Ascending aorta (tissue), 2 donors: Measurements from ENCODE around the gene MED9. TPM values are rescaled to one million over a fixed set of nuclear protein-coding genes. Genes with fewer than 3 reads are reported as not detected.

ENCODE experiments used
- DNase-seq, 2 donors: peaks; one replicate each; pipeline ENCODE4 v3.0.0-alpha.2; 2019; ENCODE audit warnings: low spot score in 2 of 2
- H3K27ac ChIP-seq, 2 donors: fragments of 200-600 bp; sonication (generic); one replicate each; pipeline ENCODE4 v1.5.1; 2016 to 2017; ENCODE audit warnings: mild to moderate bottlenecking in 1 of 2
- H3K27me3 ChIP-seq: fragments of 200-600 bp; sonication (generic); one replicate; pipeline ENCODE4 v1.5.1; 2017
- H3K36me3 ChIP-seq, 2 donors: fragments of 200-600 bp; sonication (generic); one replicate each; pipeline ENCODE4 v1.5.1; 2016
- H3K4me1 ChIP-seq, 2 donors: fragments of 200-600 bp; sonication (generic); one replicate each; pipeline ENCODE4 v1.5.1; 2016 to 2017; ENCODE audit warnings: mild to moderate bottlenecking in 1 of 2
- H3K4me3 ChIP-seq, 2 donors: fragments of 200-600 bp; sonication (generic); one replicate each; pipeline ENCODE4 v1.5.1; 2016 to 2017; ENCODE audit warnings: mild to moderate bottlenecking in 1 of 2
- H3K9me3 ChIP-seq, 2 donors: fragments of 200-600 bp; sonication (generic); one replicate each; pipeline ENCODE4 v1.5.1; 2016
- intact Hi-C: fragments of 100-400 bp; cut with DNase I; formaldehyde crosslinking; loops from one replicate; pipeline ENCODE4 v1.15.1; 2023
- total RNA-seq: library from RNA; depleted of rRNA; stranded (reverse); fragments of >200 nt; gene quantifications from one replicate; pipeline ENCODE4 v1.1.0, GENCODE V29; 2016
- TF ChIP-seq, protein P1 (sequence below), 3 experiments: fragments of 200-600 bp in 2 of 3; fragments of 450-650 bp in 1 of 3; sonication (generic) in 2 of 3; IDR thresholded peaks; one replicate each; pipeline ENCODE4 v1.5.1; 2016 to 2019; ENCODE audit warnings: antibody characterized with exemption in 3 of 3, mild to moderate bottlenecking in 1 of 3, moderate library complexity in 1 of 3

Gene MED9
- total RNA-seq, 1 donor from 2014 or later = 16.9 TPM

DNA sequence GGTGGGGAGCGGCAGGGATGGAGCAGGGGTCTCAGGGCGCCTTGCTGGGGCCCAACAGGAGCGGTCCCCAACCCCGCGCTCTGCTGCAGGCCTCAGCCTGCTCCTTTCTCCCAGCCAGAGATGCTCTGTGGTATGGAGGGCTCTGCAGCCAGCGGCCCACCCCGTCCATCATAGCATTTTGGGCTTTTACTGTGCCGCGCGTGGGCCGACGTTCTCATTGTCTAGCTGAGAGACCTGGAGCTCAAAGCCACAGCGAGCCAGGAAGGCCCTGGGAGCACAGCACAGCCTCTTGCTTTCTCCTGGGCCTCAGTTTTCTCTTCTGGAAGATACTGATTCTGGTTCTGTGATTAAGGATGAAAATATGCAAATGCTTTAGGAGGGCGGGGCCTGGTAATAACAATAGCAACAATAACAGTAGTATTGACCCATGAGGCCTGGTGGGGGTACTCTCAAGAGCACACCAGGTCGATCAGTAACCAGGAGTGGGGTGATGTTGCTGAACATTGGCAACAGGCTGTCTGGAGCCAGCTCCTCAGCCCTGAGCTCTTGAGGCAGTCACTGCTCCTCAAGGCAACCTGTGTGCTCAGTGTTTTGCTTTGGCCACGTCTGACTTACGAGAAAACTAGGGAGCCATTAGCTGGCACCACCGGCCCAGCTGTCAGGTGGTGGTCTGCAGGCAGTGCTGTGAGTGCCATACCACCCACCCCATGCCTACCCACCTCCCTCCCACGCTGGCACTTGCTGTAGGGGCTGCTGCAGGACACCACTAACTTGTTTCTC is 20.5 kb downstream of the MED9 start:
- Histone ChIP-seq H3K36me3 (peaks cover 6 to 7% of the 10 kb centered on the region in 2 donors), H3K4me1 (peaks cover 6 to 9% of the 10 kb centered on the region in 2 donors), H3K9me3 (no peaks in the 10 kb centered on the region), H3K27me3 (no peaks in the 10 kb centered on the region), H3K27ac (peak overlapping the region; percentile 11 to 78), H3K4me3 (peak overlapping the region; percentile 69 to 70)
- TF ChIP-seq, protein P1, sequence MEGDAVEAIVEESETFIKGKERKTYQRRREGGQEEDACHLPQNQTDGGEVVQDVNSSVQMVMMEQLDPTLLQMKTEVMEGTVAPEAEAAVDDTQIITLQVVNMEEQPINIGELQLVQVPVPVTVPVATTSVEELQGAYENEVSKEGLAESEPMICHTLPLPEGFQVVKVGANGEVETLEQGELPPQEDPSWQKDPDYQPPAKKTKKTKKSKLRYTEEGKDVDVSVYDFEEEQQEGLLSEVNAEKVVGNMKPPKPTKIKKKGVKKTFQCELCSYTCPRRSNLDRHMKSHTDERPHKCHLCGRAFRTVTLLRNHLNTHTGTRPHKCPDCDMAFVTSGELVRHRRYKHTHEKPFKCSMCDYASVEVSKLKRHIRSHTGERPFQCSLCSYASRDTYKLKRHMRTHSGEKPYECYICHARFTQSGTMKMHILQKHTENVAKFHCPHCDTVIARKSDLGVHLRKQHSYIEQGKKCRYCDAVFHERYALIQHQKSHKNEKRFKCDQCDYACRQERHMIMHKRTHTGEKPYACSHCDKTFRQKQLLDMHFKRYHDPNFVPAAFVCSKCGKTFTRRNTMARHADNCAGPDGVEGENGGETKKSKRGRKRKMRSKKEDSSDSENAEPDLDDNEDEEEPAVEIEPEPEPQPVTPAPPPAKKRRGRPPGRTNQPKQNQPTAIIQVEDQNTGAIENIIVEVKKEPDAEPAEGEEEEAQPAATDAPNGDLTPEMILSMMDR (IDR thresholded peaks at IDR 0.05) = no peak
- intact Hi-C loops = loop anchor here (1.0 to 10.0 kb wide), 5 partner anchors 40 to 538 kb away; partner anchors contain the start of genes ATPAF2 and GID4
- DNase-seq = no peak

DNA sequence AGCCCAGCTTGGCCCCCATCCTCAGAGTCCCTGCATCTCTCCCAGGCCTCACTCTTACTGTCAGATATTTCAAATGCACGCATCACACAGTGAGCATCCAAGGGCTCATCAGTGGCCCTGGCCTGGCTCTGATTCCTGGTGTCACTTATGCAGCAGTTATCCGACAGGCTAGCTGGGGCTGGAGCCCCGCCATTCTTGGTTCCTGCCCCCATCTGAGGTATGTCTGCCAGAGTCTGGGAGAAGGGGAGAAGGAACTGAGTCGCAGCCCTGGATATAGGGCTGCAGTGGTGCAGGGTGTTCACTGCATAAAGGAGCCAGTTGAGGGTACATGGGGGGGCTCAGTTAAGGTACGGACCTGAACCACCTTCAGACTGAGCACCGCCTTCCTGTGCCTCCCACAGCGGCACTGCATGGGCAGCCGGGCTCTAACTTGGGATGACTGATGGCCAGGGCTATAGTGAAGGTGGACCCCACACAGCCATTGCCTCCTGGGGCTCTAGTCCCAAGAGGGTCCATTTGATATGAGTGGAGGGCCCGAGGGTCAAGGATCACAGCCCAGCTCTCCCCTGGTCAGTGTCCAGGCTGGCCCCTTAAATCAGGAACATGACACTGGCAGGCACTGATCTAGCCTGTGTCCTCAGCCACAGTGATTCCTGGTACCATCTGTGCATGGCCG is 21.2 kb downstream of the MED9 start:
- no peak for DNase-seq

DNA sequence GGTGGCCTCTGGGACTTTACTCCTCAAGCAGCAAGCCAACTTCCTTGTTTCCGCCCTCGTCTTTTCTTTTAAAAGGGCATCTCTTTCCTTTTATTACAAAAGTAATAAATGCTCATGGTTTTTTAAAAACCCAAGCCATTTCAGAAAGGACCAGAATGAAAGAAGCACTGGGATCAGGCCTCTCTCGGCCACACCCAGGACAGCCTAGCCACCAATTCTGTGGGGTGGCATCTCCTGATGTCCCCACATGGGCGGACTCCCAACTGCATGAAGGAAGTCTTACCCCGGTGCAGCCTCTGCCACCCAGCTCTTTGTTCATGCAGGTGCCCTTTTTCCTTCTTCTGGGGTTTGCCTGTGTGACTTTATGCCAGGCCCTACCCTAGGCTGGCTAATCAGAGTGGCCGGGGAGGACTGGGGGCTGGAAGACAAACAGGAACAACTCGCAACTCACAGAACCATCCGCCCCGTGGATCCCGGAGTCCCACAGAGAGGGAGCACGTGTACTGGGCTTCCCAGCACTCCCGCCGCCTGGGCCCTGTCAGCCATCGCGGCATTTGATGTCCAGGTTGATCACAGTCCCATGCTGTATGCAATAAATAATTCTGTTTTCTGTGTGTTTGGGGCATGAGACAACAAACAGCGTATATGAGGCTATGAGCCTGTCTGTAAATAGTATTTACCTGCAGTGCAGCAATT is 22.0 kb downstream of the MED9 start:
- TF ChIP-seq, protein P1 (IDR thresholded peaks at IDR 0.05) = no peak
- peaks cover 6 to 9% of the 10 kb centered on the region in 2 donors for H3K4me1 ChIP-seq
- no peak overlapping the region for H3K27ac ChIP-seq
- DNase-seq = no peak
- no peaks in the 10 kb centered on the region for H3K36me3 ChIP-seq
- intact Hi-C loops = loop anchor here (5.0 to 10.0 kb wide), 3 partner anchors 39 to 536 kb away; partner anchors contain the start of genes ATPAF2 and GID4
- H3K9me3 ChIP-seq = no peaks in the 10 kb centered on the region
- no peaks in the 10 kb centered on the region for H3K27me3 ChIP-seq
- H3K4me3 ChIP-seq = no peak overlapping the region

More for the DNA sequence above, 21.2 kb downstream of the MED9 start:
- no peaks in the 10 kb centered on the region for H3K9me3 ChIP-seq
- H3K27ac ChIP-seq = no peak overlapping the region
- TF ChIP-seq, protein P1 (IDR thresholded peaks at IDR 0.05) = no peak
- no peaks in the 10 kb centered on the region for H3K36me3 ChIP-seq
- H3K4me3 ChIP-seq = no peak overlapping the region
- H3K4me1 ChIP-seq = peaks cover 6 to 9% of the 10 kb centered on the region in 2 donors
- intact Hi-C loops = loop anchor here (1.0 to 10.0 kb wide), 5 partner anchors 39 to 537 kb away; partner anchors contain the start of genes ATPAF2 and GID4
- H3K27me3 ChIP-seq = no peaks in the 10 kb centered on the region

DNA sequence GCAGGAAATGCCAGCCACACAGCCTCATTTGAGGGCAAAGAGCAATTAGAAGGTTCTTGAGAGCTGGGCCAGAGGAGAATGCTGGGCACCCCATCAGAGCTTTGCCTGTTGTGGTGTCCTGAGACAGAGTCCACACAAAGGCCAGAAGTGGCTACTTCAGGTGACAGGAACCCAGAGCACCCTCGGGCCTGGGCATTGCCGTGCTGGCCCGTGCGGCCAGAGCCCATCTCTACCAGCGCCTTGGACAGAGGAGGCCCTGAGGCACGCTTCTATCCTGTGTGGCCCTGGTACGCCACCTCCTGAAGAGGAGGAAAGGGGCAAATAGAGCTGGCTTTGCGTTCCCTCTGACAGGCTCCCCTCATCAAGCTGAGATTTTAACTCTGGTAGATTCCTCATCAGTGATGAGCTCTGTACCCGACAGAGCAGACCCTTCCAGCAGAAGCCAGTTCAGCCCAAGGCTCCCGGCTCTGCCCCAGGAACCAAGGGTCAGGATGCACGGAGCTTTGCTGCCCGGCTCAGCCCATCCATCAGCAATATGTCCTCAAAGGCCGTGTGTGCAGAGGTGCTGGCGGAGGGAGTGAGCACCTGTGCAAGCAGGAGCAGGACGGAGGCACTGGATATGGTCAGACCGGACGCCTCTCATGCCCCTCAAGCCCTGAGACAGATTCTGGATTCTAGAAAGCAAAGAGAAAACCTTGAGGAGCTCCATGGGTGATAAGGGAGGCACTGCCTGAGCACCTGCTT is 22.8 kb downstream of the MED9 start:
- Histone ChIP-seq H3K27ac (no peak overlapping the region), H3K9me3 (no peaks in the 10 kb centered on the region), H3K4me1 (peaks cover 6 to 9% of the 10 kb centered on the region in 2 donors), H3K4me3 (no peak overlapping the region), H3K27me3 (no peaks in the 10 kb centered on the region), H3K36me3 (no peaks in the 10 kb centered on the region)
- TF ChIP-seq, protein P1 (IDR thresholded peaks at IDR 0.05) = no peak
- intact Hi-C loops = loop anchor here (5.0 to 10.0 kb wide), 3 partner anchors 38 to 535 kb away; partner anchors contain the start of genes ATPAF2 and GID4
- DNase-seq = no peak
